Spleen (tissue), 7 donors: ENCODE measurements around the gene CAMK2B.

Experiments used
- CTCF ChIP-seq, 11 experiments: fragments of 200-600 bp in 7 of 11; fragments of 450-650 bp in 4 of 11; sonication (generic) in 4 of 11; IDR thresholded peaks in 8 of 11; conservative IDR thresholded peaks in 3 of 11; 1 replicate in 7 of 11; 2 replicates in 4 of 11; pipeline versions ENCODE4 v1.4.0 to v1.8.0; 2016 to 2021; ENCODE audit warnings: antibody characterized with exemption in 11 of 11, inconsistent platforms in 4 of 11, mild to moderate bottlenecking in 1 of 11
- POLR2A ChIP-seq, 3 donors: fragments of 450-650 bp; IDR thresholded peaks; one replicate each; pipeline ENCODE4 v1.5.1; 2017; ENCODE audit warnings: antibody characterized with exemption in 3 of 3, mild to moderate bottlenecking in 1 of 3
- POLR2AphosphoS5 ChIP-seq, 3 donors: sonication (generic); formaldehyde crosslinking; IDR thresholded peaks; one replicate each; pipeline ENCODE4 v1.5.1; 2017; ENCODE audit warnings: antibody characterized with exemption in 3 of 3
- donor health status: DM: no; HTN: no; CAD: no; lungs with moderate emphysema.
- donor health status: DM: no; HTN: no; CAD: no.
- donor health status: DM: no; HTN: no; CAD: no.

DNA sequence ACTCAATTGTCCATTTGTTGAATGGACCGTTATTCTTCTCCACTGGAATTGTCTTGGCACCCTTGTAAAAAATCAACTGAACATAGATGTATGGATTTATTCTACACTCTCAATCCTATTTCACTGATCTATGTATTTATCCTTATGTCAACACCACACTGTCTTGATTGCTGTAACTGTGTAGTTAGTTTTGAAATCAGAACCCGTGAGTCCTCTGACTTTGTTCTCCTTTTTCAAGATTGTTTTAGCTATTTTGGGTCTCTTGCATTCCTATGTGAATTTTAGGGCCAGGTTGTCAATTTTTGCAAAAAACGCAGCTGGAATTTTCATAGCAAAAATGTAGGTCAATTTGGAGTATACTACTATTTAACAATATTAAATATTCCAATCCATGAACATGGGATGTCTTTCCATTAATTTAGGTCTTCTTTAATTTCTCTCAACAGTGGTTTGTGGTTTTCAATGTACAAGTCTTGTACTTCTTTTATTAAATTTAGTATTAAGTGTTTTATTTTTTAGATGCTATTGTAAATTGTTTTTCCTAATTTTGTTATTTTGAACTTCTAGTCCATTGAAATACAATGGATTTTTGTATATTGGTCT, 10.0 kb downstream of the CAMK2B start:
- no peak for TF ChIP-seq POLR2A (IDR thresholded peaks at IDR 0.05)
- no peak for TF ChIP-seq CTCF (IDR thresholded peaks at IDR 0.05 in 8 of 11, conservative IDR thresholded peaks at IDR 0.05 in 3 of 11)
- TF ChIP-seq POLR2AphosphoS5 (IDR thresholded peaks at IDR 0.05), result no peak
